K562 (cell line): ENCODE results near the gene INSYN2B.

Experiments
- CBX2 ChIP-seq: fragments of 200-600 bp; sonication (generic); IDR thresholded peaks from one replicate; pipeline ENCODE4 v1.6.1; 2012; ENCODE audit warnings: mild to moderate bottlenecking, low read length, inconsistent platforms; ENCODE audit not compliant: insufficient read depth, poor library complexity, severe bottlenecking
- HMG20B ChIP-seq: fragments of 250-450 bp; sonication (Bioruptor Pico); IDR thresholded peaks from 2 replicates; pipeline ENCODE4 v1.5.0; 2021; ENCODE audit warnings: mild to moderate bottlenecking
- MAX ChIP-seq: sonication (generic); formaldehyde crosslinking; IDR thresholded peaks from 2 replicates; pipeline ENCODE4 v1.9.0; 2022; ENCODE audit warnings: mild to moderate bottlenecking, missing genetic modification reagents
- POLR2A ChIP-seq: fragments of 450-650 bp; conservative IDR thresholded peaks from 2 replicates; pipeline ENCODE4 v1.6.1; 2016
- SAP30 ChIP-seq: fragments of 200-600 bp; sonication (generic); IDR thresholded peaks from 2 replicates; pipeline ENCODE4 v1.6.1; 2012; ENCODE audit warnings: borderline replicate concordance, low read depth, mild to moderate bottlenecking, moderate library complexity, low read length, control low read depth, inconsistent platforms; ENCODE audit not compliant: insufficient read depth, poor library complexity, severe bottlenecking
- SMAD1 ChIP-seq: fragments of 150-350 bp; IDR thresholded peaks from 2 replicates; pipeline ENCODE4 v1.6.1; 2014; ENCODE audit warnings: low read length, low read depth; ENCODE audit not compliant: partially characterized antibody
- WHSC1 ChIP-seq: IDR thresholded peaks from one replicate; pipeline ENCODE4 v1.6.1; 2012; ENCODE audit warnings: low read length, control low read depth, inconsistent platforms

GRCh38 chr5:170021506-170021905 is 41.2 kb upstream of the INSYN2B start:
- no peak for TF ChIP-seq SAP30
- TF ChIP-seq MAX (CRISPR knock-in tag) = no peak
- TF ChIP-seq POLR2A = no peak
- no peak for TF ChIP-seq WHSC1
- no peak for TF ChIP-seq SMAD1
- TF ChIP-seq CBX2 = no peak
- TF ChIP-seq HMG20B = no peak
